Osteoblast (primary cell): Measurements from ENCODE around the gene DNAL1. TPM values are rescaled to one million over a fixed set of nuclear protein-coding genes. Genes with fewer than 3 reads are reported as not detected.

Source experiments
- DNase-seq: peaks from one replicate; pipeline ENCODE4 v3.0.0; 2011; ENCODE audit warnings: low spot score, mixed read lengths; ENCODE audit not compliant: insufficient read length; ENCODE audit errors: missing footprints
- H2AFZ ChIP-seq: 2 replicates; pipeline ENCODE4 v1.6.0; 2011; ENCODE audit warnings: mild to moderate bottlenecking, low read length
- H3K27ac ChIP-seq: 2 replicates; pipeline ENCODE4 v1.5.1; 2011; ENCODE audit warnings: mild to moderate bottlenecking, low read depth, low read length, moderate library complexity
- H3K27me3 ChIP-seq: 2 replicates; pipeline ENCODE4 v1.6.0; 2012; ENCODE audit warnings: mild to moderate bottlenecking, control low read depth, inconsistent platforms, low read length, moderate library complexity; ENCODE audit not compliant: insufficient read depth
- H3K36me3 ChIP-seq: 2 replicates; pipeline ENCODE4 v1.5.1; 2011; ENCODE audit warnings: mild to moderate bottlenecking, low read length, control low read depth, moderate library complexity; ENCODE audit not compliant: insufficient read depth
- H3K4me1 ChIP-seq: 2 replicates; pipeline ENCODE4 v1.5.1; 2011; ENCODE audit warnings: mild to moderate bottlenecking, low read length, control low read depth, moderate library complexity; ENCODE audit not compliant: insufficient read depth
- H3K4me2 ChIP-seq: 2 replicates; pipeline ENCODE4 v1.6.0; 2011; ENCODE audit warnings: mild to moderate bottlenecking, low read length; ENCODE audit not compliant: insufficient read depth
- H3K4me3 ChIP-seq: fragments of 200-600 bp; sonication (generic); 3 replicates; pipeline ENCODE4 v1.5.1; 2012; ENCODE audit warnings: mild to moderate bottlenecking, low read length, inconsistent platforms; ENCODE audit not compliant: insufficient read depth
- H3K79me2 ChIP-seq: 2 replicates; pipeline ENCODE4 v1.6.0; 2012; ENCODE audit warnings: mild to moderate bottlenecking, low read length, control low read depth, inconsistent platforms; ENCODE audit not compliant: insufficient read depth
- H3K9me3 ChIP-seq: 2 replicates; pipeline ENCODE4 v1.5.1; 2011; ENCODE audit warnings: low read depth, low read length, control low read depth
- H4K20me1 ChIP-seq: 2 replicates; pipeline ENCODE4 v1.6.0; 2012; ENCODE audit warnings: mild to moderate bottlenecking, low read length, control low read depth; ENCODE audit not compliant: insufficient read depth
- CTCF ChIP-seq: IDR thresholded peaks from 2 replicates; pipeline ENCODE4 v1.5.1; 2011; ENCODE audit warnings: mild to moderate bottlenecking, low read depth, low read length, moderate library complexity; ENCODE audit errors: extremely low read depth
- total RNA-seq: library from RNA; depleted of rRNA; stranded (reverse); fragments of >200 nt; gene quantifications from 2 replicates; pipeline ENCODE4 v1.2.3, GENCODE V29; 2012

The DNAL1 gene
- total RNA-seq, 1 donor = 9.0 TPM

DNA sequence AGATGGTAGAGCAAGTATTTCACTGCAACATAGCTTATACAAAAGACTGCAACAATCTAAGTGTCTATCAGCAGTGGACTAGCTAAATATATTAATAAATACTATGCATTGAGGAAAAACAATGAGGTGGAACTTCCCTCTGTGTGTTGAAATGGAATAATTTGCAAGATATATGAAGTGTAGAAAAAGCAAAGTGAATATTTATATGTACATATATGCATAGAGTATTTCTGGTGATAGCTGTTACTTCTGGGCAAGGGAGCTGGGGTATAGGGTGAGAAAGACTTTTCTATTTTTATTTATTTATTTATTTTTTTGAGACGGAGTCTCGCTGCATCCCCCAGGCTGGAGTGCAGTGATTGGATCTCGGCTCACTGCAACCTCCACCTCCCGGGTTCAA, 33.9 kb downstream of the DNAL1 start:
- Histone ChIP-seq H3K27me3 (no peaks in the 10 kb centered on the region), H3K79me2 (no peaks in the 10 kb centered on the region), H3K4me2 (no peak overlapping the region), H3K4me3 (no peak overlapping the region), H3K36me3 (peaks cover 3% of the 10 kb centered on the region), H4K20me1 (no peaks in the 10 kb centered on the region), H3K27ac (no peak overlapping the region), H2AFZ (no peak overlapping the region), H3K4me1 (peaks cover 4% of the 10 kb centered on the region), H3K9me3 (no peaks in the 10 kb centered on the region)
- no peak for DNase-seq
- no peak for TF ChIP-seq CTCF

GRCh38 chr14:73680821-73681220, 36.0 kb downstream of the DNAL1 start:
- Histone ChIP-seq H3K4me3 (no peak overlapping the region), H3K36me3 (no peaks in the 10 kb centered on the region), H3K4me2 (no peak overlapping the region), H2AFZ (no peak overlapping the region), H3K79me2 (no peaks in the 10 kb centered on the region), H3K9me3 (no peaks in the 10 kb centered on the region), H3K27me3 (no peaks in the 10 kb centered on the region), H3K27ac (no peak overlapping the region), H4K20me1 (no peaks in the 10 kb centered on the region), H3K4me1 (no peaks in the 10 kb centered on the region)
- no peak for TF ChIP-seq CTCF
- DNase-seq = no peak

DNA sequence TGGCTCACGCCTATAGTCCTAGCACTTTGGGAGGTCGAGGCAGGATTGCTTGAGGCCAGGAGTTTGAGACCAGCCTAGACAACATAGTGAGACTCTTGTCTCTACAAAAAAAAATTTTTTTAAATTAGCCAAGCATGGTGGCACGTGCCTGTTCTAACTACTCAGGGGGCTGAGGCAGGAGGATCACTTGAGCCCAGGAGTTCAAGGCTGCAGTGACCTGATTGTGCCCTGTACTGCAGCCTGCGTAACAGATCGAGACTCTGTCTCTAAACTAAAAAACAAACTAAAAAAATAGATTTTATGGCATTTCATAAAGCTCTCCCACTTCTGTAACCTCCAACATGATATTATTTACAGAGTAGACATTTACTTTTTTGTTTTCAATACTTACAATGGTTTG, 39.8 kb downstream of the DNAL1 start:
- H3K27me3 ChIP-seq = no peaks in the 10 kb centered on the region
- no peak overlapping the region for H3K4me2 ChIP-seq
- H3K27ac ChIP-seq = no peak overlapping the region
- no peak overlapping the region for H3K4me3 ChIP-seq
- H2AFZ ChIP-seq = no peak overlapping the region
- no peaks in the 10 kb centered on the region for H3K9me3 ChIP-seq
- H4K20me1 ChIP-seq = peaks cover 2% of the 10 kb centered on the region
- no peak for DNase-seq
- no peaks in the 10 kb centered on the region for H3K4me1 ChIP-seq
- TF ChIP-seq CTCF = no peak
- no peaks in the 10 kb centered on the region for H3K36me3 ChIP-seq
- no peaks in the 10 kb centered on the region for H3K79me2 ChIP-seq

- no peak for DNase-seq
- no peaks in the 10 kb centered on the region for H3K79me2 ChIP-seq
- H3K4me1 ChIP-seq = no peaks in the 10 kb centered on the region
- H3K27me3 ChIP-seq = no peaks in the 10 kb centered on the region
- H3K36me3 ChIP-seq = peaks cover 4% of the 10 kb centered on the region
- H3K27ac ChIP-seq = no peak overlapping the region
- H3K9me3 ChIP-seq = no peaks in the 10 kb centered on the region
- no peak overlapping the region for H2AFZ ChIP-seq
- H3K4me2 ChIP-seq = no peak overlapping the region
- no peak for TF ChIP-seq CTCF
- no peak overlapping the region for H3K4me3 ChIP-seq
- H4K20me1 ChIP-seq = peaks cover 2% of the 10 kb centered on the region
Observed at GRCh38 chr14:73685328-73685727, 40.5 kb downstream of the DNAL1 start.
